CD4-positive, alpha-beta T cell (primary cell): ENCODE results near the gene CCDC24. TPM values are rescaled to one million over a fixed set of nuclear protein-coding genes. Genes with fewer than 3 reads are reported as not detected.

Source experiments
- ATAC-seq: fragments of 200-7000 bp; cut with Tn5 transposase; one replicate; pipeline ENCODE4 v1.10.0; 2022; ENCODE audit warnings: mild to moderate bottlenecking; ENCODE audit not compliant: poor library complexity
- CTCF ChIA-PET: fragments of 350-600 bp; sonication (Branson Sonifier 250); formaldehyde crosslinking; loops from one replicate; lab custom pipeline; 2021; ENCODE audit warnings: antibody characterized with exemption, inconsistent platforms; lab: Charles Lee
- POLR2A ChIA-PET: fragments of 350-600 bp; sonication (Branson Sonifier 250); formaldehyde crosslinking; loops from one replicate; lab custom pipeline; 2021; ENCODE audit warnings: antibody characterized with exemption, inconsistent platforms; lab: Charles Lee
- DNase-seq, 14 experiments: peaks; one replicate each; pipeline ENCODE4 v3.0.0-alpha.2; 2013 to 2020; ENCODE audit warnings: mixed read lengths in 2 of 14
- H3K27ac ChIP-seq, 2 donors: one replicate each; pipeline versions ENCODE4 v1.5.1 to v1.7.0; 2013; ENCODE audit warnings: low read length in 2 of 2, low read depth in 1 of 2, mild to moderate bottlenecking in 1 of 2
- H3K27me3 ChIP-seq, 2 experiments: 1 replicate in 1 of 2; 2 replicates in 1 of 2; pipeline versions ENCODE4 v1.6.1 to v1.7.0; 2013; ENCODE audit warnings: low read length in 2 of 2, control low read depth in 1 of 2, mild to moderate bottlenecking in 1 of 2, moderate library complexity in 1 of 2; ENCODE audit not compliant: insufficient read depth in 2 of 2, control insufficient read depth in 1 of 2
- H3K36me3 ChIP-seq: one replicate; pipeline ENCODE4 v1.6.1; 2013; ENCODE audit warnings: low read length, control low read depth; ENCODE audit not compliant: insufficient read depth
- H3K4me1 ChIP-seq: one replicate; pipeline ENCODE4 v1.6.1; 2013; ENCODE audit warnings: low read length, control low read depth; ENCODE audit not compliant: insufficient read depth
- H3K4me3 ChIP-seq: one replicate; pipeline ENCODE4 v1.5.1; 2013; ENCODE audit warnings: mild to moderate bottlenecking, low read length, moderate library complexity
- H3K9me3 ChIP-seq, 2 experiments: 1 replicate in 1 of 2; 2 replicates in 1 of 2; pipeline versions ENCODE4 v1.6.1 to v1.7.0; 2013; ENCODE audit warnings: low read length in 2 of 2, mild to moderate bottlenecking in 2 of 2, control low read depth in 1 of 2, moderate library complexity in 1 of 2; ENCODE audit not compliant: control insufficient read depth in 1 of 2, insufficient read depth in 1 of 2
- H3K27ac Mint-ChIP-seq: one replicate; pipeline ENCODE4 v1.8.0; 2020; ENCODE audit warnings: mixed read lengths
- H3K27me3 Mint-ChIP-seq: one replicate; pipeline ENCODE4 v1.8.0; 2021; ENCODE audit warnings: mixed read lengths
- H3K36me3 Mint-ChIP-seq: one replicate; pipeline ENCODE4 v1.8.0; 2021; ENCODE audit warnings: low read depth, mixed read lengths
- H3K4me1 Mint-ChIP-seq: one replicate; pipeline ENCODE4 v1.8.0; 2021; ENCODE audit warnings: low read depth, mixed read lengths
- H3K4me3 Mint-ChIP-seq: one replicate; pipeline ENCODE4 v1.8.0; 2020; ENCODE audit warnings: mild to moderate bottlenecking, mixed read lengths
- H3K9me3 Mint-ChIP-seq: one replicate; pipeline ENCODE4 v1.8.0; 2020; ENCODE audit warnings: mixed read lengths
- CTCF ChIP-seq: fragments of 200-600 bp; IDR thresholded peaks from one replicate; pipeline ENCODE4 v1.8.0; 2022; ENCODE audit warnings: antibody characterized with exemption, mild to moderate bottlenecking
- intact Hi-C, 2 experiments: fragments of 100-400 bp; cut with DNase I in 1 of 2; cut with micrococcal nuclease in 1 of 2; formaldehyde crosslinking; loops; one replicate each; pipeline versions ENCODE4 v1.15.1 to v1.9.0; 2023 to 2025; cut with DNase I, micrococcal nuclease
- total RNA-seq, 174 experiments: library from RNA in 2 of 174; stranded (reverse) in 2 of 174; gene quantifications; one replicate each; pipeline ENCODE4 v1.2.3 and lab custom pipeline; 2021 to 2026

CCDC24 gene
- total RNA-seq, 2 experiments from 2014 or later, result 0.98 to 1.4 TPM

- CTCF ChIA-PET, result no interaction called here
- no peaks in the 10 kb centered on the region for H3K36me3 ChIP-seq
- intact Hi-C loops, result no loop called here
- no peaks in the 10 kb centered on the region for H3K4me1 Mint-ChIP-seq
- no peaks in the 10 kb centered on the region for H3K9me3 ChIP-seq
- H3K4me3 Mint-ChIP-seq, result no peak overlapping the region
- H3K27me3 Mint-ChIP-seq, result no peaks in the 10 kb centered on the region
- no peak overlapping the region for H3K27ac Mint-ChIP-seq
- POLR2A ChIA-PET, result no interaction called here
- DNase-seq (no peak), ATAC-seq (no peak)
- no peak overlapping the region for H3K27ac ChIP-seq
- no peaks in the 10 kb centered on the region for H3K36me3 Mint-ChIP-seq
- TF ChIP-seq CTCF, result no peak
- no peak overlapping the region for H3K4me3 ChIP-seq
- no peaks in the 10 kb centered on the region for H3K9me3 Mint-ChIP-seq
- H3K4me1 ChIP-seq, result no peaks in the 10 kb centered on the region
- no peaks in the 10 kb centered on the region for H3K27me3 ChIP-seq
Observed at GRCh38 chr1:44002165-44002564, 10.8 kb downstream of the CCDC24 start.

- Mint-ChIP-seq H3K4me3 (no peak overlapping the region), H3K9me3 (no peaks in the 10 kb centered on the region), H3K27ac (no peak overlapping the region), H3K27me3 (no peaks in the 10 kb centered on the region), H3K36me3 (no peaks in the 10 kb centered on the region), H3K4me1 (no peaks in the 10 kb centered on the region)
- ChIA-PET POLR2A (no interaction called here), CTCF (no interaction called here)
- intact Hi-C loops, result no loop called here
- H3K36me3 ChIP-seq, result no peaks in the 10 kb centered on the region
- H3K27me3 ChIP-seq, result no peaks in the 10 kb centered on the region
- no peak overlapping the region for H3K27ac ChIP-seq
- no peaks in the 10 kb centered on the region for H3K9me3 ChIP-seq
- DNase-seq, result no peak
- no peak overlapping the region for H3K4me3 ChIP-seq
- no peak for TF ChIP-seq CTCF
- no peak for ATAC-seq
- no peaks in the 10 kb centered on the region for H3K4me1 ChIP-seq
Observed at GRCh38 chr1:44002606-44003157, 11.3 kb downstream of the CCDC24 start.

DNA sequence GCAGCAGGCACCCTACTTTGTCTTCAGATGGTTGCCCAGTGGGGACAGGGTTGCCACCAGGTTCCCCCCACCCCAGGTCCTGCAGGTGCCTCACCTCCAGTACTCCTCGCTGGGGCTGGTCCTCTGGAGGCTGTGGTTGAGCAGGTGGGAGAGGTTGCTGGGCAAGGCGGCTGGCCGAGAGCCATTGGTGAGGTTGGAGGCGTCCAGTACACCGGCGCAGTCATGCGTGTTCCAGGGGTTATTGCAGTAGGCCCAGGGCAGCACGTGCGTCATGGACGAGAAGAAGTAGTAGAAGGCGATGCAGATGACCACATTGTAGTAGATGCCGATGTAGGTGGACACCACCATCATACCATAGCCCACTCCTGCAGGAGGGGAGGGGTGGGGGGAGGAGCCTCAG lies 16.9 kb downstream of the CCDC24 start:
- intact Hi-C loops, result no loop called here
- no peak overlapping the region for H3K4me3 Mint-ChIP-seq
- no peaks in the 10 kb centered on the region for H3K9me3 ChIP-seq
- no peaks in the 10 kb centered on the region for H3K9me3 Mint-ChIP-seq
- H3K4me3 ChIP-seq, result no peak overlapping the region
- H3K27me3 ChIP-seq, result no peaks in the 10 kb centered on the region
- no peaks in the 10 kb centered on the region for H3K27me3 Mint-ChIP-seq
- CTCF ChIA-PET, result interaction anchor here (0.6 to 1.0 kb wide), 2 partner anchors 29 to 191 kb away, joined by 3 read pairs; no protein-coding TSS in a partner anchor
- DNase-seq, result no peak
- no peak for TF ChIP-seq CTCF
- ATAC-seq, result no peak
- H3K4me1 Mint-ChIP-seq, result peaks cover 10% of the 10 kb centered on the region
- no peak overlapping the region for H3K27ac Mint-ChIP-seq
- peaks cover 2% of the 10 kb centered on the region for H3K4me1 ChIP-seq
- no peaks in the 10 kb centered on the region for H3K36me3 ChIP-seq
- no peak overlapping the region for H3K27ac ChIP-seq
- no peaks in the 10 kb centered on the region for H3K36me3 Mint-ChIP-seq
- POLR2A ChIA-PET, result no interaction called here
